Measurements from ENCODE around the gene ZFP3. TPM values are rescaled to one million over a fixed set of nuclear protein-coding genes. Genes with fewer than 3 reads are reported as not detected.
"Not testable (repeated sequence)": the region's sequence is repeated elsewhere in the genome, so short reads cannot be mapped to it uniquely, and the experiment has no call there.

The ZFP3 gene
- total RNA-seq, 1 donor from 2014 or later: 6.3 TPM

- not testable (repeated sequence) for H3K9me3 ChIP-seq (ENCODE audit: control insufficient read depth in 3 of 3, low read length in 3 of 3); H3K36me3 ChIP-seq (ENCODE audit: control insufficient read depth in 3 of 3, insufficient read depth in 3 of 3, low read length in 3 of 3); H3K27me3 ChIP-seq (ENCODE audit: control insufficient read depth in 3 of 3, insufficient read depth in 3 of 3, low read length in 3 of 3); H3K9ac ChIP-seq (ENCODE audit: low read depth in 1 of 3, low read length in 3 of 3); H3K4me3 ChIP-seq (ENCODE audit: low read length in 3 of 3); H3K27ac ChIP-seq (ENCODE audit: low read depth, low read length)
- peaks cover 14 to 21% (median 17%) of the 10 kb centered on the region in 3 donors for H3K4me1 ChIP-seq (ENCODE audit: control insufficient read depth in 3 of 3, insufficient read depth in 3 of 3, low read length in 3 of 3)
These were observed 2.8 kb upstream of the ZFP3 start for GRCh38 chr17:5075472-5075871.

- Histone ChIP-seq H3K9ac (ENCODE audit: low read depth in 1 of 3, low read length in 3 of 3) (peak overlapping the region in 1 of 3 donors; percentile 96), H3K4me1 (ENCODE audit: control insufficient read depth in 3 of 3, insufficient read depth in 3 of 3, low read length in 3 of 3) (peaks cover 14 to 24% (median 22%) of the 10 kb centered on the region in 3 donors), H3K27ac (ENCODE audit: low read depth, low read length) (peak overlapping the region; percentile 95), H3K4me3 (ENCODE audit: low read length in 3 of 3) (peak overlapping the region; percentile 93 to 96 (median 96))
- not testable (repeated sequence) for H3K36me3 ChIP-seq (ENCODE audit: control insufficient read depth in 3 of 3, insufficient read depth in 3 of 3, low read length in 3 of 3); H3K27me3 ChIP-seq (ENCODE audit: control insufficient read depth in 3 of 3, insufficient read depth in 3 of 3, low read length in 3 of 3); H3K9me3 ChIP-seq (ENCODE audit: control insufficient read depth in 3 of 3, low read length in 3 of 3)
These were observed 992 bp upstream of the ZFP3 start for GRCh38 chr17:5077275-5077674.

GRCh38 chr17:5077781-5078105, 524 bp upstream of the ZFP3 start:
- H3K4me1 ChIP-seq (ENCODE audit: control insufficient read depth in 3 of 3, insufficient read depth in 3 of 3, low read length in 3 of 3): peaks cover 14 to 24% (median 22%) of the 10 kb centered on the region in 3 donors
- H3K9ac ChIP-seq (ENCODE audit: low read depth in 1 of 3, low read length in 3 of 3): peak overlapping the region; percentile 96 to 97 (median 96)
- H3K9me3 ChIP-seq (ENCODE audit: control insufficient read depth in 3 of 3, low read length in 3 of 3): no peaks in the 10 kb centered on the region
- H3K27ac ChIP-seq (ENCODE audit: low read depth, low read length): peak overlapping the region; percentile 95
- H3K36me3 ChIP-seq (ENCODE audit: control insufficient read depth in 3 of 3, insufficient read depth in 3 of 3, low read length in 3 of 3): peaks cover 4 to 9% (median 4%) of the 10 kb centered on the region in 3 donors
- H3K27me3 ChIP-seq (ENCODE audit: control insufficient read depth in 3 of 3, insufficient read depth in 3 of 3, low read length in 3 of 3): no peaks in the 10 kb centered on the region
- H3K4me3 ChIP-seq (ENCODE audit: low read length in 3 of 3): peak overlapping the region; percentile 93 to 96 (median 96)

- no peaks in the 10 kb centered on the region for H3K27me3 ChIP-seq (ENCODE audit: control insufficient read depth in 3 of 3, insufficient read depth in 3 of 3, low read length in 3 of 3)
- H3K4me3 ChIP-seq (ENCODE audit: low read length in 3 of 3): no peak overlapping the region
- H3K9me3 ChIP-seq (ENCODE audit: control insufficient read depth in 3 of 3, low read length in 3 of 3): peaks cover 0 to 1% (median 0%) of the 10 kb centered on the region in 3 donors
- H3K36me3 ChIP-seq (ENCODE audit: control insufficient read depth in 3 of 3, insufficient read depth in 3 of 3, low read length in 3 of 3): peaks cover 11 to 14% (median 12%) of the 10 kb centered on the region in 3 donors
- H3K4me1 ChIP-seq (ENCODE audit: control insufficient read depth in 3 of 3, insufficient read depth in 3 of 3, low read length in 3 of 3): peaks cover 14 to 24% (median 22%) of the 10 kb centered on the region in 3 donors
- no peak overlapping the region for H3K27ac ChIP-seq (ENCODE audit: low read depth, low read length)
- H3K9ac ChIP-seq (ENCODE audit: low read depth in 1 of 3, low read length in 3 of 3): no peak overlapping the region
These were observed 2.3 kb downstream of the ZFP3 start for GRCh38 chr17:5080591-5080990.

- Histone ChIP-seq H3K4me1 (ENCODE audit: control insufficient read depth in 3 of 3, insufficient read depth in 3 of 3, low read length in 3 of 3) (peaks cover 0 to 5% (median 4%) of the 10 kb centered on the region in 3 donors), H3K9ac (ENCODE audit: low read depth in 1 of 3, low read length in 3 of 3) (no peak overlapping the region), H3K27me3 (ENCODE audit: control insufficient read depth in 3 of 3, insufficient read depth in 3 of 3, low read length in 3 of 3) (no peaks in the 10 kb centered on the region), H3K36me3 (ENCODE audit: control insufficient read depth in 3 of 3, insufficient read depth in 3 of 3, low read length in 3 of 3) (peaks cover 57 to 63% (median 61%) of the 10 kb centered on the region in 3 donors), H3K27ac (ENCODE audit: low read depth, low read length) (no peak overlapping the region), H3K9me3 (ENCODE audit: control insufficient read depth in 3 of 3, low read length in 3 of 3) (peaks cover 54 to 67% (median 60%) of the 10 kb centered on the region in 3 donors), H3K4me3 (ENCODE audit: low read length in 3 of 3) (no peak overlapping the region)
These were observed 14.1 kb downstream of the ZFP3 start for GRCh38 chr17:5092218-5093010.

GRCh38 chr17:5096731-5097100, 18.4 kb downstream of the ZFP3 start:
- Histone ChIP-seq H3K27me3 (ENCODE audit: control insufficient read depth in 3 of 3, insufficient read depth in 3 of 3, low read length in 3 of 3) (no peaks in the 10 kb centered on the region), H3K9ac (ENCODE audit: low read depth in 1 of 3, low read length in 3 of 3) (peak overlapping the region in 1 of 3 donors; percentile 33), H3K4me1 (ENCODE audit: control insufficient read depth in 3 of 3, insufficient read depth in 3 of 3, low read length in 3 of 3) (peaks cover 0 to 5% (median 4%) of the 10 kb centered on the region in 3 donors), H3K9me3 (ENCODE audit: control insufficient read depth in 3 of 3, low read length in 3 of 3) (peaks cover 26 to 34% (median 30%) of the 10 kb centered on the region in 3 donors), H3K4me3 (ENCODE audit: low read length in 3 of 3) (peak overlapping the region; percentile 59 to 80 (median 67)), H3K27ac (ENCODE audit: low read depth, low read length) (no peak overlapping the region), H3K36me3 (ENCODE audit: control insufficient read depth in 3 of 3, insufficient read depth in 3 of 3, low read length in 3 of 3) (peaks cover 16 to 24% (median 22%) of the 10 kb centered on the region in 3 donors)

- Histone ChIP-seq H3K9me3 (ENCODE audit: control insufficient read depth in 3 of 3, low read length in 3 of 3) (peaks cover 21 to 29% (median 26%) of the 10 kb centered on the region in 3 donors), H3K9ac (ENCODE audit: low read depth in 1 of 3, low read length in 3 of 3) (peak overlapping the region; percentile 14 to 45 (median 33)), H3K36me3 (ENCODE audit: control insufficient read depth in 3 of 3, insufficient read depth in 3 of 3, low read length in 3 of 3) (peaks cover 11 to 18% (median 17%) of the 10 kb centered on the region in 3 donors), H3K27me3 (ENCODE audit: control insufficient read depth in 3 of 3, insufficient read depth in 3 of 3, low read length in 3 of 3) (no peaks in the 10 kb centered on the region), H3K27ac (ENCODE audit: low read depth, low read length) (no peak overlapping the region), H3K4me1 (ENCODE audit: control insufficient read depth in 3 of 3, insufficient read depth in 3 of 3, low read length in 3 of 3) (peaks cover 0 to 5% (median 4%) of the 10 kb centered on the region in 3 donors), H3K4me3 (ENCODE audit: low read length in 3 of 3) (peak overlapping the region; percentile 59 to 80 (median 67))
These were observed 19.0 kb downstream of the ZFP3 start for GRCh38 chr17:5097101-5097834.

GRCh38 chr17:5099271-5099670, 21.0 kb downstream of the ZFP3 start:
- Histone ChIP-seq H3K9ac (ENCODE audit: low read depth in 1 of 3, low read length in 3 of 3) (no peak overlapping the region), H3K9me3 (ENCODE audit: control insufficient read depth in 3 of 3, low read length in 3 of 3) (peaks cover 6 to 11% (median 9%) of the 10 kb centered on the region in 3 donors), H3K27ac (ENCODE audit: low read depth, low read length) (no peak overlapping the region), H3K27me3 (ENCODE audit: control insufficient read depth in 3 of 3, insufficient read depth in 3 of 3, low read length in 3 of 3) (no peaks in the 10 kb centered on the region), H3K4me3 (ENCODE audit: low read length in 3 of 3) (no peak overlapping the region), H3K4me1 (ENCODE audit: control insufficient read depth in 3 of 3, insufficient read depth in 3 of 3, low read length in 3 of 3) (peaks cover 0 to 5% (median 4%) of the 10 kb centered on the region in 3 donors), H3K36me3 (ENCODE audit: control insufficient read depth in 3 of 3, insufficient read depth in 3 of 3, low read length in 3 of 3) (no peaks in the 10 kb centered on the region)

GRCh38 chr17:5100832-5101231, 22.6 kb downstream of the ZFP3 start:
- Histone ChIP-seq H3K9me3 (ENCODE audit: control insufficient read depth in 3 of 3, low read length in 3 of 3) (peaks cover 0 to 8% (median 2%) of the 10 kb centered on the region in 3 donors), H3K27me3 (ENCODE audit: control insufficient read depth in 3 of 3, insufficient read depth in 3 of 3, low read length in 3 of 3) (no peaks in the 10 kb centered on the region), H3K36me3 (ENCODE audit: control insufficient read depth in 3 of 3, insufficient read depth in 3 of 3, low read length in 3 of 3) (peaks cover 1 to 5% (median 3%) of the 10 kb centered on the region in 3 donors), H3K27ac (ENCODE audit: low read depth, low read length) (no peak overlapping the region), H3K4me1 (ENCODE audit: control insufficient read depth in 3 of 3, insufficient read depth in 3 of 3, low read length in 3 of 3) (peaks cover 0 to 5% (median 4%) of the 10 kb centered on the region in 3 donors), H3K4me3 (ENCODE audit: low read length in 3 of 3) (no peak overlapping the region), H3K9ac (ENCODE audit: low read depth in 1 of 3, low read length in 3 of 3) (no peak overlapping the region)

All from skeletal muscle tissue (tissue), 4 donors.